ENCODE data around the gene CHRNB2.

GRCh38 chr1:154590756-154591155, 23.2 kb downstream of the CHRNB2 start:
- TF ChIP-seq CTCF (IDR thresholded peaks at IDR 0.05) (no peak), POLR2A (IDR thresholded peaks at IDR 0.05) (no peak)
